Hepatocyte (in vitro differentiated cells): ENCODE data around the gene OSCAR. TPM values are rescaled to one million over a fixed set of nuclear protein-coding genes. Genes with fewer than 3 reads are reported as not detected.

Experiments
- DNase-seq: peaks from one replicate; pipeline ENCODE4 v3.0.0-alpha.2; 2016; ENCODE audit warnings: low spot score
- H2AFZ ChIP-seq: fragments of 200-600 bp; sonication (generic); 2 replicates; pipeline ENCODE4 v1.6.0; 2016; ENCODE audit warnings: antibody characterized with exemption, mild to moderate bottlenecking
- H3K27ac ChIP-seq: fragments of 200-600 bp; sonication (generic); 2 replicates; pipeline ENCODE4 v1.5.1; 2016; ENCODE audit warnings: mild to moderate bottlenecking
- H3K27me3 ChIP-seq: fragments of 200-600 bp; sonication (generic); 2 replicates; pipeline ENCODE4 v1.6.1; 2016
- H3K36me3 ChIP-seq: fragments of 200-600 bp; sonication (generic); replicated peaks from 2 replicates; pipeline ENCODE4 v1.5.1; 2016; ENCODE audit warnings: low read depth; ENCODE audit not compliant: insufficient read depth
- H3K4me1 ChIP-seq: fragments of 200-600 bp; sonication (generic); 2 replicates; pipeline ENCODE4 v1.5.1; 2016; ENCODE audit warnings: mild to moderate bottlenecking, moderate library complexity; ENCODE audit not compliant: insufficient read depth
- H3K4me2 ChIP-seq: fragments of 200-600 bp; sonication (generic); 2 replicates; pipeline ENCODE4 v1.6.0; 2016
- H3K4me3 ChIP-seq: fragments of 200-600 bp; sonication (generic); 2 replicates; pipeline ENCODE4 v1.5.1; 2016; ENCODE audit warnings: mild to moderate bottlenecking
- H3K79me2 ChIP-seq: fragments of 200-600 bp; sonication (generic); 2 replicates; pipeline ENCODE4 v1.6.0; 2017; ENCODE audit warnings: mild to moderate bottlenecking
- H3K9me2 ChIP-seq: fragments of 200-600 bp; sonication (generic); replicated peaks from 2 replicates; pipeline ENCODE4 v1.6.0; 2017; ENCODE audit warnings: mild to moderate bottlenecking; ENCODE audit not compliant: insufficient read depth
- H3K9me3 ChIP-seq: fragments of 200-600 bp; sonication (generic); 2 replicates; pipeline ENCODE4 v1.5.1; 2016; ENCODE audit warnings: low read depth, mild to moderate bottlenecking
- H4K20me1 ChIP-seq: fragments of 200-600 bp; sonication (generic); 2 replicates; pipeline ENCODE4 v1.6.0; 2016; ENCODE audit warnings: mild to moderate bottlenecking; ENCODE audit not compliant: insufficient read depth, poor library complexity, severe bottlenecking
- CTCF ChIP-seq: fragments of 200-600 bp; sonication (generic); IDR thresholded peaks from 2 replicates; pipeline ENCODE4 v1.5.1; 2016; ENCODE audit warnings: antibody characterized with exemption, mild to moderate bottlenecking; ENCODE audit not compliant: poor library complexity
- EZH2 ChIP-seq: fragments of 200-600 bp; sonication (generic); IDR thresholded peaks from 2 replicates; pipeline ENCODE4 v1.6.1; 2016; ENCODE audit warnings: antibody characterized with exemption, mild to moderate bottlenecking, borderline replicate concordance
- EZH2phosphoT487 ChIP-seq: fragments of 200-600 bp; sonication (generic); IDR thresholded peaks from one replicate; pipeline ENCODE4 v1.6.1; 2018; ENCODE audit warnings: antibody characterized with exemption, mild to moderate bottlenecking, low read depth, moderate library complexity; ENCODE audit not compliant: unreplicated experiment, severe bottlenecking
- WGBS: methylation state at CpG from one replicate; pipeline ENCODE4 v1.1.6; 2016; ENCODE audit warnings: low lambda C conversion rate; ENCODE audit errors: missing lambda C conversion rate; 5-methylcytosine and 5-hydroxymethylcytosine counted together
- polyA plus RNA-seq: library from polyadenylated mRNA; unstranded; fragments of >200 nt; fragmentation: Nextera tagmentation; extraction: Ambion mirVana; gene quantifications from 2 replicates; pipeline ENCODE4 v1.2.1, GENCODE V29; 2016
- total RNA-seq: library from RNA; depleted of rRNA; stranded (reverse); fragments of >200 nt; gene quantifications from 2 replicates; pipeline ENCODE4 v1.2.3, GENCODE V29; 2014

OSCAR gene
- total and polyA plus RNA-seq, 2 experiments from 2014 or later = 0.16 TPM; not detected in 1

- no peak for TF ChIP-seq EZH2phosphoT487
- no peak for TF ChIP-seq CTCF
- TF ChIP-seq EZH2 = no peak
- no peak overlapping the region for H3K4me2 ChIP-seq
- no peaks in the 10 kb centered on the region for H3K9me3 ChIP-seq
- 95% methylated on average over 5 of the region's 5 CpGs for WGBS
- H3K79me2 ChIP-seq = no peaks in the 10 kb centered on the region
- H3K9me2 ChIP-seq = no peaks in the 10 kb centered on the region
- no peak overlapping the region for H2AFZ ChIP-seq
- no peaks in the 10 kb centered on the region for H3K4me1 ChIP-seq
- H4K20me1 ChIP-seq = no peaks in the 10 kb centered on the region
- H3K36me3 ChIP-seq = no peaks in the 10 kb centered on the region
- H3K27ac ChIP-seq = no peak overlapping the region
- DNase-seq = no peak
- no peak overlapping the region for H3K4me3 ChIP-seq
- no peaks in the 10 kb centered on the region for H3K27me3 ChIP-seq
Measured at GRCh38 chr19:54077334-54077733, 23.3 kb downstream of the OSCAR start.

GRCh38 chr19:54074851-54075250, 25.8 kb downstream of the OSCAR start:
- no peak overlapping the region for H3K4me2 ChIP-seq
- H3K36me3 ChIP-seq = no peaks in the 10 kb centered on the region
- no peaks in the 10 kb centered on the region for H4K20me1 ChIP-seq
- DNase-seq = no peak
- no peaks in the 10 kb centered on the region for H3K9me3 ChIP-seq
- H3K27me3 ChIP-seq = no peaks in the 10 kb centered on the region
- H3K4me1 ChIP-seq = no peaks in the 10 kb centered on the region
- H2AFZ ChIP-seq = no peak overlapping the region
- no peak overlapping the region for H3K27ac ChIP-seq
- no peaks in the 10 kb centered on the region for H3K9me2 ChIP-seq
- no peak overlapping the region for H3K4me3 ChIP-seq
- H3K79me2 ChIP-seq = no peaks in the 10 kb centered on the region
- TF ChIP-seq EZH2phosphoT487 (no peak), EZH2 (no peak), CTCF (no peak)
- 86% methylated on average over 9 of the region's 9 CpGs for WGBS

- H3K4me1 ChIP-seq = no peaks in the 10 kb centered on the region
- WGBS = 84% methylated on average over 10 of the region's 10 CpGs
- no peak overlapping the region for H3K4me3 ChIP-seq
Measured at GRCh38 chr19:54073829-54074228, 26.8 kb downstream of the OSCAR start.

More at GRCh38 chr19:54073829-54074228, 26.8 kb downstream of the OSCAR start:
- no peak for DNase-seq
- no peaks in the 10 kb centered on the region for H3K27me3 ChIP-seq
- H4K20me1 ChIP-seq = no peaks in the 10 kb centered on the region
- TF ChIP-seq CTCF (no peak), EZH2phosphoT487 (no peak), EZH2 (no peak)
- no peaks in the 10 kb centered on the region for H3K79me2 ChIP-seq
- no peaks in the 10 kb centered on the region for H3K9me3 ChIP-seq
- no peaks in the 10 kb centered on the region for H3K36me3 ChIP-seq
- H2AFZ ChIP-seq = no peak overlapping the region
- H3K27ac ChIP-seq = no peak overlapping the region
- no peak overlapping the region for H3K4me2 ChIP-seq
- H3K9me2 ChIP-seq = no peaks in the 10 kb centered on the region
